ENCODE results near the gene GNG7. TPM values are rescaled to one million over a fixed set of nuclear protein-coding genes. Genes with fewer than 3 reads are reported as not detected.
A peak's percentile ranks its signal among the peaks of the same experiment; 100 is the strongest.
"Not testable (repeated sequence)": the region's sequence is repeated elsewhere in the genome, so short reads cannot be mapped to it uniquely, and the experiment has no call there.

GNG7 gene
- total RNA-seq, 4 donors from 2014 or later, result 4.7 to 15.6 (median 9.2) TPM

DNA sequence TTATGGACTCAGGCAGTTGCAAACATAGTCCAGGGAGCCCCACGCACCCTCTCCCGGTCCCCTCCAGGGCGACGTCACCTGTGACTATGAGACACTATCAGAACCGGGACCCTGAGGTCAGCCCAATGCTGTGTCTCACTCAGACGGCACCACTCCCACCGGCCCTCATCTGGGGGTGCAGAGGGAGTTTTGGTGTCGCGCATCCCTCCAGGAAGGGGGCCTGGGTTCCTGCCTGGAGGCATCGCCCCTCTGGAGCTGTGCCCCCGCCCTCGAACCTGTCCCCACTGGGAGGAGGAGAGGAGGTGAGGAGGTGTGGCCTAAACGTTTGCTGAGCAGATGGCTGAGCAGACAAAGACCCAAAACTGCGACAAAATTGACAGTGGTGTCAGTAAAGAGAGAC lies 175.3 kb downstream of the GNG7 start:
- Histone ChIP-seq H3K27me3 (no peaks in the 10 kb centered on the region), H3K27ac (no peak overlapping the region), H3K4me3 (no peak overlapping the region), H3K4me1 (peaks cover 0 to 29% (median 6%) of the 10 kb centered on the region in 3 donors), H3K9me3 (no peaks in the 10 kb centered on the region), H3K36me3 (no peaks in the 10 kb centered on the region)
- WGBS, 2 donors (ENCODE audit: low coverage in 1 of 2), result no CpG with 5 or more reads among the region's 14 CpGs
- no peak for ATAC-seq
- no peak for TF ChIP-seq EP300 (IDR thresholded peaks at IDR 0.05)

DNA sequence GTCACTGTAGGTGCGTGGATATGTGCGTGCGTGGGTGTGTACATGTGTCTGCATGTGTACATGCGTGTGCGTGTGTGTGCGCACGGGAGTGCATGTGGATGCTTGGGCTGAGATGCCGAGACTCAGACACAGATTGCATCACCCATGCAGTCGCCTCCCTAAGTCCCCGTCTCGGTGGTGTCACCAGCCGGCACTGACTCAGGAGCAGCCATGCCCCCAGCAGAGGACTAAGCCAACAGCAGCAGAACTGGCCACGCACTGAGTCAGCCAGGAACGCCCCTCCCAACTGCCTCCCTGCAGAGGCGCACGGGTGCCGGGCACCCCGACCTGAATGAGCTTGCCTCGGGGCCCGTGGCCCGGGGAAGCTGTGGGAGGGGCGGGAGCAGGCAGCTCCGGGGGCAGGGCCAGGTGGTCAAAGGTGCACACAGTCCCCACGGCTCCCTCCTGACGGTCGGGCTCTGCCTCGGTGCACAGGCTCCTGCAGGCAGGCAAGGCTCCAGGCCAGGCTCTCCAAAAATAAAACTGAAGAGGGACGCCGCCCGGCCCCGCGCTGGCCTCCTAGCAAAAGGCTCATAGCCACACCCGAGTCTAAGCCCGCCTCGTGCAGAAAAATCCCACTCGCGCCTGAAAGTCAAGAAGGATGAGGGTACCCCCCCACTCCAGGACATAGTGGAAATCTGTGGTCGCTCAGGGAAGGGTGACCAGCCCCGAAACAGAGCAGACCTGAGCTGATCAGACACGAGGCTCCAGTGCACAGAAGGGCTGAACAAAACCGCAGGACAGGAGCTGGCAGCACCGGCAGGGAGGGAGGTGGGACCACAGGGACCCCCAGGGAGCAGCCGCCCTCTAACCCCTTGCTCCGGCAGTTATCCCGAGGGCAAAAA lies 177.4 kb downstream of the GNG7 start:
- H3K4me1 ChIP-seq, result peaks cover 0 to 29% (median 6%) of the 10 kb centered on the region in 3 donors
- no peaks in the 10 kb centered on the region for H3K9me3 ChIP-seq
- H3K27me3 ChIP-seq, result no peaks in the 10 kb centered on the region
- H3K36me3 ChIP-seq, result peaks cover 0 to 7% of the 10 kb centered on the region in 2 donors
- H3K27ac ChIP-seq, result peak overlapping the region in 2 of 4 donors; percentile 43 to 60
- TF ChIP-seq EP300 (IDR thresholded peaks at IDR 0.05) (no peak), POLR2A (IDR thresholded peaks at IDR 0.05) (no peak)
- H3K4me3 ChIP-seq, result peak overlapping the region in 1 of 2 donors; percentile 22
- 58 to 85% methylated on average over 9 to 11 of the region's 45 CpGs for WGBS, 2 donors (ENCODE audit: low coverage in 1 of 2)
- peak; percentile 37 for ATAC-seq

DNA sequence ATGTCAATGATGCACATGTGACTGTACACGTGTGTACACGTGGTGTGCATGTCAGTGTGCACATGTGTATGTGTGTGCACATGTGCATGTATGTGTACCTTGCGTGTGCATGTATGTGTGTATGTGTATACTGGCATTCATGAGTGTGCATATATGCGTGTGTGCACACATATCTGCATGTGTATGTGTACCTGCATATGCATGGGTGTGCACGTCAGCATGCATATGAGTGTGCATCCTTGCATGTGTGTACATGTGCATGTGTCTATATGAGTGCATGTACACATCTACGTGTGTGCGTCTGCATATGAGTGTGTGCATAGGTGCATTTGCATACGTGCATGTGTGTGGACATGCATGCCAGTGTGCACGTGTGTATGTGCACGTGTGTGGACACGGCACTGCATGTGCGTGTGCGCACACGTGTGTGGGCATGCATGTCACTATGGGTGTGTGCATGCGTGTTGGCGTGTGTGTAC lies 178.1 kb downstream of the GNG7 start:
- ATAC-seq, result no peak
- no peak overlapping the region for H3K4me3 ChIP-seq

DNA sequence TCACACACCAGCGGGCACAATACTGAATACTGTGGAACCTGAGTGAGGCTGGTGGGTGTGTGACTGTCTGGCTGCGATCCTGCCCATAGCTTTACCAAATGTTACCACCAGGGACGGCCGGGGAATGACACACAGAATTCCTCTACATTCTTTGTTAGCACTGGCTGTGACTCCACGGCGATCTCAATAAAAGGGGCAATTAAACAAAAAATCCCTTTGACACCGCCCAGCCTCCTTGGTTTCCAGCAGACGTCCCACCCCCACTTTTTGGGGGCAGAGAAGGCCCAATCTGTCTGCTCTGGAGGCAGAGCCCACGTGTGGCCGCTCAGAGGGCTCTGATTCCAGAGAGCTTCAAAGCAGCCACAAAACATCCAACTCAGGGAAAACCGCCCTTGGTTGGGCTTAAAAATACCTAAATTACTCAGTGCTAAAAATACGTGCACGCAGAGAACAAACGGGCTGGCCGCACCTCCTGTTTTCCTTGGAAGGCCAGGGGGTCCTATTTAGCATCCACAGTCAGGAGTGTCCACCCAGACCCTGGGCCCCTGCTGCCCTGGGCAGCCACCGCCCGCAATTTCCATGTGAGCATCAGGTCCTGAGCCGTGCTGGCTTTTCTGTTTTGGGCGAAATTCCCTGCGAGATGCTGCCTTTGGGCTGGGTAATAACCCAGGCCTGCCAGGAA lies 178.7 kb downstream of the GNG7 start:
- peaks cover 0 to 7% of the 10 kb centered on the region in 2 donors for H3K36me3 ChIP-seq
- H3K4me1 ChIP-seq, result peaks cover 0 to 29% (median 6%) of the 10 kb centered on the region in 3 donors
- peak; percentile 72 for ATAC-seq
- no peaks in the 10 kb centered on the region for H3K9me3 ChIP-seq
- no peak overlapping the region for H3K4me3 ChIP-seq
- peak overlapping the region; percentile 5 to 75 (median 70) for H3K27ac ChIP-seq
- H3K27me3 ChIP-seq, result no peaks in the 10 kb centered on the region
- no peak for TF ChIP-seq EP300 (IDR thresholded peaks at IDR 0.05)
- TF ChIP-seq, protein P1, sequence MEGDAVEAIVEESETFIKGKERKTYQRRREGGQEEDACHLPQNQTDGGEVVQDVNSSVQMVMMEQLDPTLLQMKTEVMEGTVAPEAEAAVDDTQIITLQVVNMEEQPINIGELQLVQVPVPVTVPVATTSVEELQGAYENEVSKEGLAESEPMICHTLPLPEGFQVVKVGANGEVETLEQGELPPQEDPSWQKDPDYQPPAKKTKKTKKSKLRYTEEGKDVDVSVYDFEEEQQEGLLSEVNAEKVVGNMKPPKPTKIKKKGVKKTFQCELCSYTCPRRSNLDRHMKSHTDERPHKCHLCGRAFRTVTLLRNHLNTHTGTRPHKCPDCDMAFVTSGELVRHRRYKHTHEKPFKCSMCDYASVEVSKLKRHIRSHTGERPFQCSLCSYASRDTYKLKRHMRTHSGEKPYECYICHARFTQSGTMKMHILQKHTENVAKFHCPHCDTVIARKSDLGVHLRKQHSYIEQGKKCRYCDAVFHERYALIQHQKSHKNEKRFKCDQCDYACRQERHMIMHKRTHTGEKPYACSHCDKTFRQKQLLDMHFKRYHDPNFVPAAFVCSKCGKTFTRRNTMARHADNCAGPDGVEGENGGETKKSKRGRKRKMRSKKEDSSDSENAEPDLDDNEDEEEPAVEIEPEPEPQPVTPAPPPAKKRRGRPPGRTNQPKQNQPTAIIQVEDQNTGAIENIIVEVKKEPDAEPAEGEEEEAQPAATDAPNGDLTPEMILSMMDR (IDR thresholded peaks at IDR 0.05), result peak in 3 of 4 experiments; percentile 32 to 59 (median 43)
- TF ChIP-seq POLR2A (IDR thresholded peaks at IDR 0.05), result no peak
- TF ChIP-seq POLR2AphosphoS5 (IDR thresholded peaks at IDR 0.05), result no peak
- WGBS, 2 donors (ENCODE audit: low coverage in 1 of 2), result 29 to 50% methylated on average over 1 to 4 of the region's 20 CpGs

More for the DNA sequence above, 178.1 kb downstream of the GNG7 start:
- H3K9me3 ChIP-seq, result no peaks in the 10 kb centered on the region
- 73 to 85% methylated on average over 14 to 16 of the region's 16 CpGs for WGBS, 2 donors (ENCODE audit: low coverage in 1 of 2)
- H3K4me1 ChIP-seq, result peaks cover 0 to 29% (median 6%) of the 10 kb centered on the region in 3 donors
- TF ChIP-seq, protein P1 (IDR thresholded peaks at IDR 0.05), result no peak
- no peak for TF ChIP-seq POLR2AphosphoS5 (IDR thresholded peaks at IDR 0.05)
- no peak for TF ChIP-seq POLR2A (IDR thresholded peaks at IDR 0.05)
- TF ChIP-seq EP300 (IDR thresholded peaks at IDR 0.05), result no peak
- no peaks in the 10 kb centered on the region for H3K27me3 ChIP-seq
- H3K27ac ChIP-seq, result peak overlapping the region in 3 of 4 donors; percentile 66 to 75 (median 73)
- peaks cover 0 to 7% of the 10 kb centered on the region in 2 donors for H3K36me3 ChIP-seq

DNA sequence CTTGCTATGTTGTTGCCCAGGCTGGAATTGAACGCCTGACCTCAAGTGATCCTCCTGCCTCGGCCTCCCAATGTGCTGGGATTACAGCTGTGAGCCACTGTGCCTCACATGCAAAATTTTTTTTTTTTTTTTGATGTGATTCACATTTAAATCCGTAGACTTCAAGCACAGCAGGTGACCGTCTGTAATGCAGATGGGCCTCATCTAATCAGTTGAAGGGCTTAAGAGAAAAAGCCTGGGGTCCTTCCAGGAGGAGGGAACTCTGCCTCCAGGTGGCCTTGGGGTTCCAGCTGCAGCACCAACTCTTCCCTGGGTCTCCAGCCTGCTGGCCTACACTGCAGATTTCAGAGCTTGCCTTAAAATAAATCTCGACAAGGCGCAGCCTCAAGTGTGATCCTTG lies 183.0 kb downstream of the GNG7 start:
- TF ChIP-seq, protein P1 (IDR thresholded peaks at IDR 0.05), result no peak
- no peak for TF ChIP-seq EP300 (IDR thresholded peaks at IDR 0.05)
- TF ChIP-seq POLR2A (IDR thresholded peaks at IDR 0.05), result no peak
- TF ChIP-seq POLR2AphosphoS5 (IDR thresholded peaks at IDR 0.05), result no peak
- peaks cover 0 to 7% of the 10 kb centered on the region in 2 donors for H3K36me3 ChIP-seq
- no peaks in the 10 kb centered on the region for H3K27me3 ChIP-seq
- no peaks in the 10 kb centered on the region for H3K9me3 ChIP-seq
- 60 to 95% methylated on average over 1 to 2 of the region's 6 CpGs for WGBS, 2 donors (ENCODE audit: low coverage in 1 of 2)
- H3K4me1 ChIP-seq, result peaks cover 0 to 15% (median 0%) of the 10 kb centered on the region in 3 donors
- no peak overlapping the region for H3K27ac ChIP-seq
- H3K4me3 ChIP-seq, result no peak overlapping the region
- no peak for ATAC-seq

DNA sequence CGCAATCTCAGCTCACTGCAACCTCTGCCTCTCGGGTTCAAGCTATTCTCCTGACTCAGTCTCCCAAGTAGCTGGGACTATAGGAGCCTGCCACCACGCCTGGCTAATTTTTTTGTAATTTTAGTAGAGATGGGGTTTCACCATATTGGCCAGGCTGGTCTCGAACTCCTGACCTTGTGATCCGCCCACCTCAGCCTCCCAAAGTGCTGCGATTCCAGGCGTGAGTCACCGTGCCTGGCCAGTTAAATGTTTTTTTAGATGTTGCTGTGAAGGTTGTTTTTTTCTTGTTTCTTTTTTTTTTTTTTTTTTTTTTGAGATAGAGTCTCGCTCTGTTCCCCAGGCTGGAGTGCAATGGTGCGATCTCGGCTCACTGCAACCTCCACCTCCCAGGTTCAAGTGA lies 183.6 kb downstream of the GNG7 start:
- WGBS, 2 donors (ENCODE audit: low coverage in 1 of 2), result 90 to 93% methylated on average over 3 to 6 of the region's 11 CpGs
- H3K36me3 ChIP-seq, H3K27me3 ChIP-seq, H3K4me3 ChIP-seq, ATAC-seq, H3K4me1 ChIP-seq, H3K27ac ChIP-seq, H3K9me3 ChIP-seq: not testable (repeated sequence)
